SK-N-SH treated with all-trans-retinoic acid at 6 μM for 48 hours (cell line): ENCODE measurements around the gene ZFX.

Experiments
- ARNTL ChIP-seq: fragments of 450-650 bp; formaldehyde crosslinking; IDR thresholded peaks from 2 replicates; pipeline ENCODE4 v1.5.0; 2020; ENCODE audit warnings: low read depth, mild to moderate bottlenecking, moderate library complexity, borderline replicate concordance
- CSDC2 ChIP-seq: fragments of 250-450 bp; sonication (Bioruptor Pico); IDR thresholded peaks from 2 replicates; pipeline ENCODE4 v1.5.0; 2020; ENCODE audit warnings: mild to moderate bottlenecking, moderate library complexity
- GLIS3 ChIP-seq: fragments of 250-450 bp; sonication (Bioruptor Pico); IDR thresholded peaks from 2 replicates; pipeline ENCODE4 v1.5.0; 2020; ENCODE audit warnings: mild to moderate bottlenecking, moderate library complexity
- OSR1 ChIP-seq: fragments of 250-450 bp; sonication (Bioruptor Pico); IDR thresholded peaks from 2 replicates; pipeline ENCODE4 v1.8.0; 2022; ENCODE audit warnings: moderate library complexity, mild to moderate bottlenecking, inconsistent platforms
- PPARA ChIP-seq: fragments of 250-450 bp; sonication (Bioruptor Pico); IDR thresholded peaks from 2 replicates; pipeline ENCODE4 v1.5.0; 2020; ENCODE audit warnings: mild to moderate bottlenecking, borderline replicate concordance
- ZFP3 ChIP-seq: fragments of 250-450 bp; sonication (Bioruptor Pico); IDR thresholded peaks from 2 replicates; pipeline ENCODE4 v1.5.0; 2020; ENCODE audit warnings: mild to moderate bottlenecking, moderate library complexity
- ZNF565 ChIP-seq: fragments of 450-650 bp; formaldehyde crosslinking; conservative IDR thresholded peaks from 2 replicates; pipeline ENCODE4 v1.5.0; 2020; ENCODE audit warnings: low read depth, mild to moderate bottlenecking, moderate library complexity
- TF ChIP-seq, protein P1 (sequence below): fragments of 250-450 bp; sonication (Bioruptor Pico); IDR thresholded peaks from 2 replicates; pipeline ENCODE4 v1.8.0; 2020; ENCODE audit warnings: mild to moderate bottlenecking, moderate library complexity, borderline replicate concordance
- TF ChIP-seq, protein P2 (sequence below): fragments of 250-450 bp; sonication (Bioruptor Pico); IDR thresholded peaks from 2 replicates; pipeline ENCODE4 v1.5.1; 2020; ENCODE audit warnings: low read depth, mild to moderate bottlenecking, moderate library complexity

GRCh38 chrX:24260842-24261550 is 111.5 kb downstream of the ZFX start:
- TF ChIP-seq CSDC2 (CRISPR knock-in tag) (no peak), GLIS3 (no peak), OSR1 (CRISPR knock-in tag) (no peak), ZFP3 (no peak), ZNF565 (no peak), ARNTL (no peak), PPARA (CRISPR knock-in tag) (no peak)
- TF ChIP-seq, protein P1, sequence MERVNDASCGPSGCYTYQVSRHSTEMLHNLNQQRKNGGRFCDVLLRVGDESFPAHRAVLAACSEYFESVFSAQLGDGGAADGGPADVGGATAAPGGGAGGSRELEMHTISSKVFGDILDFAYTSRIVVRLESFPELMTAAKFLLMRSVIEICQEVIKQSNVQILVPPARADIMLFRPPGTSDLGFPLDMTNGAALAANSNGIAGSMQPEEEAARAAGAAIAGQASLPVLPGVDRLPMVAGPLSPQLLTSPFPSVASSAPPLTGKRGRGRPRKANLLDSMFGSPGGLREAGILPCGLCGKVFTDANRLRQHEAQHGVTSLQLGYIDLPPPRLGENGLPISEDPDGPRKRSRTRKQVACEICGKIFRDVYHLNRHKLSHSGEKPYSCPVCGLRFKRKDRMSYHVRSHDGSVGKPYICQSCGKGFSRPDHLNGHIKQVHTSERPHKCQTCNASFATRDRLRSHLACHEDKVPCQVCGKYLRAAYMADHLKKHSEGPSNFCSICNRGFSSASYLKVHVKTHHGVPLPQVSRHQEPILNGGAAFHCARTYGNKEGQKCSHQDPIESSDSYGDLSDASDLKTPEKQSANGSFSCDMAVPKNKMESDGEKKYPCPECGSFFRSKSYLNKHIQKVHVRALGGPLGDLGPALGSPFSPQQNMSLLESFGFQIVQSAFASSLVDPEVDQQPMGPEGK (CRISPR knock-in tag): no peak
- TF ChIP-seq, protein P2, sequence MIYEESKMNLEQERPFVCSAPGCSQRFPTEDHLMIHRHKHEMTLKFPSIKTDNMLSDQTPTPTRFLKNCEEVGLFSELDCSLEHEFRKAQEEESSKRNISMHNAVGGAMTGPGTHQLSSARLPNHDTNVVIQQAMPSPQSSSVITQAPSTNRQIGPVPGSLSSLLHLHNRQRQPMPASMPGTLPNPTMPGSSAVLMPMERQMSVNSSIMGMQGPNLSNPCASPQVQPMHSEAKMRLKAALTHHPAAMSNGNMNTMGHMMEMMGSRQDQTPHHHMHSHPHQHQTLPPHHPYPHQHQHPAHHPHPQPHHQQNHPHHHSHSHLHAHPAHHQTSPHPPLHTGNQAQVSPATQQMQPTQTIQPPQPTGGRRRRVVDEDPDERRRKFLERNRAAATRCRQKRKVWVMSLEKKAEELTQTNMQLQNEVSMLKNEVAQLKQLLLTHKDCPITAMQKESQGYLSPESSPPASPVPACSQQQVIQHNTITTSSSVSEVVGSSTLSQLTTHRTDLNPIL: no peak
